ENCODE data around the gene MAP6.

Gene MAP6

DNA sequence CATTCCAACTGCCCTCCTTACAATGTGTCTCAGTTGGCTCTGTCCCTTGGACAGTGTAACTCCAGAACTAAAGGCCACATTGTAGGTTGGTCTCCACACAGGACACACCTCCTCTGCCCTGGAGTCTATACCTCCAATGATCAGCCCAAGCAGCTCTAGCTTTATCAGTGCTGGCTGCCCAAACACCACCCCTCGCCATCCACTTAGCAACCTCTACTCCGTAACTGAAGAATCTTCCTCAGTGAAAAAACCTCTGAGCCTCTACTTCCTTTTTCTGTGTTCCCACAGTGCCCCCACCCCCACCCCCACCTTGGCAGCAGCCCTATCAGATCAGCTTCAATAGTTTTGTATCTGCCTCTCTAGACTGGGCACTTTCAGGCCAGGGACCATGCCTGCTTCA is 73.4 kb downstream of the MAP6 start:
- H3K27ac ChIP-seq = no peak overlapping the region
- no peaks in the 10 kb centered on the region for H3K36me3 ChIP-seq
- H3K9me3 ChIP-seq = no peaks in the 10 kb centered on the region
- H3K4me1 ChIP-seq (ENCODE audit: control insufficient read depth in 1 of 2, insufficient read depth in 1 of 2, low read depth in 1 of 2, low read length in 1 of 2) = no peaks in the 10 kb centered on the region
- peaks cover 21% of the 10 kb centered on the region for H3K27me3 ChIP-seq
- TF ChIP-seq, protein P1, sequence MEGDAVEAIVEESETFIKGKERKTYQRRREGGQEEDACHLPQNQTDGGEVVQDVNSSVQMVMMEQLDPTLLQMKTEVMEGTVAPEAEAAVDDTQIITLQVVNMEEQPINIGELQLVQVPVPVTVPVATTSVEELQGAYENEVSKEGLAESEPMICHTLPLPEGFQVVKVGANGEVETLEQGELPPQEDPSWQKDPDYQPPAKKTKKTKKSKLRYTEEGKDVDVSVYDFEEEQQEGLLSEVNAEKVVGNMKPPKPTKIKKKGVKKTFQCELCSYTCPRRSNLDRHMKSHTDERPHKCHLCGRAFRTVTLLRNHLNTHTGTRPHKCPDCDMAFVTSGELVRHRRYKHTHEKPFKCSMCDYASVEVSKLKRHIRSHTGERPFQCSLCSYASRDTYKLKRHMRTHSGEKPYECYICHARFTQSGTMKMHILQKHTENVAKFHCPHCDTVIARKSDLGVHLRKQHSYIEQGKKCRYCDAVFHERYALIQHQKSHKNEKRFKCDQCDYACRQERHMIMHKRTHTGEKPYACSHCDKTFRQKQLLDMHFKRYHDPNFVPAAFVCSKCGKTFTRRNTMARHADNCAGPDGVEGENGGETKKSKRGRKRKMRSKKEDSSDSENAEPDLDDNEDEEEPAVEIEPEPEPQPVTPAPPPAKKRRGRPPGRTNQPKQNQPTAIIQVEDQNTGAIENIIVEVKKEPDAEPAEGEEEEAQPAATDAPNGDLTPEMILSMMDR (IDR thresholded peaks at IDR 0.05) = no peak
- H3K4me3 ChIP-seq (ENCODE audit: low read depth in 1 of 2, low read length in 1 of 2) = no peak overlapping the region

DNA sequence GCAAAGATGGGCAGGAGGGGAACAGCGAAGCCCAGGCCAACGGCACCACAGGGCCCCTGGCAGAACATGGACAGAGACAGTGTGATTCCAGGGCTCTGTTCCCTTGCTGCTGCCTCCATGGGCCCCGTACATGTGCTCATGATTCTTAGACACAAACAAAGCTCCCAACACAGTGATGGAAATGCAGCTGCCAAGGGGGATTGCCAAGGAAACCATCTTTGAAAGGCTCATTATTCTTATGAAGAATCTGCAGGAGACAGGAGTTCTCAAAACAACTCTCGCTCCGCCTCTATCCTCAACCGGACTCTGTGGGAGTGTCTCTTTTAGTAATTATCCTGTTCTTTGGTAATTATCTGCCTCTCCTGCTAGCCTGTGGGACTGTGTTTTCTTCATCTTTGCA is 74.6 kb downstream of the MAP6 start:
- H3K27me3 ChIP-seq = peaks cover 21% of the 10 kb centered on the region
- H3K4me1 ChIP-seq (ENCODE audit: control insufficient read depth in 1 of 2, insufficient read depth in 1 of 2, low read depth in 1 of 2, low read length in 1 of 2) = no peaks in the 10 kb centered on the region
- H3K4me3 ChIP-seq (ENCODE audit: low read depth in 1 of 2, low read length in 1 of 2) = no peak overlapping the region
- no peaks in the 10 kb centered on the region for H3K9me3 ChIP-seq
- TF ChIP-seq, protein P1 (IDR thresholded peaks at IDR 0.05) = no peak
- no peak overlapping the region for H3K27ac ChIP-seq
- no peaks in the 10 kb centered on the region for H3K36me3 ChIP-seq

DNA sequence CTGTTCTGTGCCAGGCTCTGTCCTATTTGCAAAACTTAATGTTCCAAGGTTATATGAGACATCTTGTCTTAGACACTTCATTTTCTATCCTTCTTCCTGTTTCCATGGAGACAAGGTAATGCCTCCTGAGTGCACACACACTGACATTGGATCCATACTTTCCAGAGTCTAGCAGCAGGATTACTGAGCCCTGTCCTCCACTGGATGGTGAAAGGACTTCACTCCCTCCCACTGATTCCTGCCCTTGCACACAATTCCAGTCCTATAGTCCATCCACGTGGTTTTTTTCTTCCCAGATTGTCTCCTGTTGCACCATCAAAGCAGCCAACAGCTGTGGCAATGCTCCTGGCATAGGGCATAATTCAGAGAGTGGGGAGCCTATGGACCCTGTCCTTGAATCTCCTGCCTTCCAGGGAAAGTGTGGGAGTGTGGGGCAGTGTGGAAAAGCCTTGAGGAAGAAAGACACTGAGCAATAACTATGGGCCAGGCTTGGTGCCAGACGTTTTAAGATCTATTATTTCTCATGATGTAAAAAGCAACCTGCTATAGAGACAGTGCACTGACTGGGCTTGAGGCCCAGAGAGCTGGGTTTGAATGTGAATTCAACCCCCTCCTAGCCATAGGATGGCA is 75.4 kb downstream of the MAP6 start:
- H3K27ac ChIP-seq = no peak overlapping the region
- TF ChIP-seq, protein P1 (IDR thresholded peaks at IDR 0.05) = no peak
- H3K4me1 ChIP-seq (ENCODE audit: control insufficient read depth in 1 of 2, insufficient read depth in 1 of 2, low read depth in 1 of 2, low read length in 1 of 2) = no peaks in the 10 kb centered on the region
- no peak overlapping the region for H3K4me3 ChIP-seq (ENCODE audit: low read depth in 1 of 2, low read length in 1 of 2)
- no peaks in the 10 kb centered on the region for H3K36me3 ChIP-seq
- peaks cover 21% of the 10 kb centered on the region for H3K27me3 ChIP-seq
- H3K9me3 ChIP-seq = no peaks in the 10 kb centered on the region

DNA sequence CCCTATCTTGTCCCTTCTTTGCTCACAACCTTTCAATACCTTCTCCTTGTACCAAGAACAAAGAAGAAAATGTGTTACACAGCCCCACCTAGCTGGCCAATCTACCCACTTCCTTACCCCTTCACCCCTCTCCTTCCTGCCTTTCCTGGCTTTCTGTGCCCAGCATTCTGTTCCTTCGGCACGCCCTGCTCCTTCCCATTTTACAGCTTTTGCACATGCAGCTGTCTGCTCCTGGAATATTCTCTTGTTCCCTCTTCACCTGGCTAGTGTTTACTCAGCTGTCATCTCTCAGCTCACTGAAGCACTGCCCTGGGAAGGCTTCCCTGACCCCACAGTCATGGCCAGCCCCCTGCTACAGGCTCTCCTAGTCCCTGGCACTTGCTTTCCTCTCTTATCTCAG is 76.1 kb downstream of the MAP6 start:
- Histone ChIP-seq H3K9me3 (no peaks in the 10 kb centered on the region), H3K27ac (no peak overlapping the region), H3K36me3 (no peaks in the 10 kb centered on the region), H3K4me3 (ENCODE audit: low read depth in 1 of 2, low read length in 1 of 2) (no peak overlapping the region), H3K27me3 (peaks cover 21% of the 10 kb centered on the region), H3K4me1 (ENCODE audit: control insufficient read depth in 1 of 2, insufficient read depth in 1 of 2, low read depth in 1 of 2, low read length in 1 of 2) (no peaks in the 10 kb centered on the region)
- TF ChIP-seq, protein P1 (IDR thresholded peaks at IDR 0.05) = no peak

DNA sequence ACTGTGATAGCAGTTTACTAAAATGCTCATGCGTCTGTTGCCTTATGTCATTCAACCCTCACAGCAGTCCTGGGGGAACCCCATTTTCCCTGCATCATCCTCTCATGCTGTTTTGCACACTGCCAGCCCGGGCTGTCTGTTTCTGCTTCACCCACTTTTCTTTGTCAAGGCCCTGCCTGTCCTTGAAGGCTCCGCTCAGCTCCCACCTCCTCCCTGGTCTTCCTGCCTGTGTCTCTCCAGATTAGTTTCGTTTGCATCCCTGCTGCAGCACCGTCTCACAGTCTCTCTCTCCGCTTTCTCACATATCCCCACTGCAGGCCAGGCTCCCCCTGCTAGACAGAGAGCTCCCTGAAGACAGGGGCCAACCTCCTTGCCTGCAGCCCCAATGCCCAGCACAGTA is 76.9 kb downstream of the MAP6 start:
- no peak overlapping the region for H3K27ac ChIP-seq
- TF ChIP-seq, protein P1 (IDR thresholded peaks at IDR 0.05) = no peak
- H3K4me1 ChIP-seq (ENCODE audit: control insufficient read depth in 1 of 2, insufficient read depth in 1 of 2, low read depth in 1 of 2, low read length in 1 of 2) = no peaks in the 10 kb centered on the region
- H3K27me3 ChIP-seq = peaks cover 21% of the 10 kb centered on the region
- no peak overlapping the region for H3K4me3 ChIP-seq (ENCODE audit: low read depth in 1 of 2, low read length in 1 of 2)
- H3K36me3 ChIP-seq = no peaks in the 10 kb centered on the region
- no peaks in the 10 kb centered on the region for H3K9me3 ChIP-seq
